HepG2 (cell line): ENCODE data around the gene INPP1. TPM values are rescaled to one million over a fixed set of nuclear protein-coding genes. Genes with fewer than 3 reads are reported as not detected.

Source experiments
- KLF11 ChIP-seq: IDR thresholded peaks from 2 replicates; pipeline ENCODE4 v1.6.1; 2016; ENCODE audit warnings: missing compliant biosample characterization
- NFKBIZ ChIP-seq: IDR thresholded peaks from 2 replicates; pipeline ENCODE4 v1.6.1; 2018; ENCODE audit warnings: missing genetic modification reagents, missing compliant biosample characterization
- PRMT3 ChIP-seq: sonication (generic); formaldehyde crosslinking; IDR thresholded peaks from 2 replicates; pipeline ENCODE4 v1.8.1; 2022; ENCODE audit warnings: low read depth, mild to moderate bottlenecking, moderate library complexity, missing genetic modification reagents, borderline replicate concordance
- ZNF263 ChIP-seq: sonication (generic); formaldehyde crosslinking; IDR thresholded peaks from 2 replicates; pipeline ENCODE4 v1.4.0; 2020; ENCODE audit warnings: missing genetic modification reagents
- ZNF33B ChIP-seq: sonication (generic); formaldehyde crosslinking; IDR thresholded peaks from 2 replicates; pipeline ENCODE4 v1.5.1; 2020; ENCODE audit warnings: mild to moderate bottlenecking, missing genetic modification reagents
- ZNF562 ChIP-seq: sonication (generic); formaldehyde crosslinking; IDR thresholded peaks from 2 replicates; pipeline ENCODE4 v1.8.0; 2022; ENCODE audit warnings: missing genetic modification reagents, borderline replicate concordance
- polyA plus RNA-seq, 8 experiments: library from polyadenylated mRNA; depleted of rRNA in 3 of 8; stranded (reverse) in 7 of 8; unstranded in 1 of 8; fragments of >200 nt; fragmentation: Illumina TruSeq in 4 of 8; extraction: Trizol in 4 of 8; gene quantifications; 2 replicates each; pipeline versions ENCODE4 v1.2.1 to v1.2.3, GENCODE V29; 2011 to 2016; ENCODE audit warnings: low read depth in 4 of 8, missing spikeins in 1 of 8, mixed read lengths in 1 of 8; ENCODE audit not compliant: insufficient read depth in 1 of 8
- total RNA-seq, 5 experiments: library from RNA; depleted of rRNA; stranded (reverse); fragments of >200 nt; fragmentation: Illumina TruSeq; extraction: Trizol; gene quantifications; 2 replicates each; pipeline ENCODE4 v1.2.3, GENCODE V29; 2016; ENCODE audit warnings: low read depth in 1 of 5
- TF ChIP-seq, protein P1 (sequence below): IDR thresholded peaks from 2 replicates; pipeline ENCODE4 v1.6.1; 2016; ENCODE audit warnings: missing biosample characterization, missing genetic modification reagents, low read depth
- TF ChIP-seq, protein P2 (sequence below): sonication (generic); formaldehyde crosslinking; IDR thresholded peaks from 2 replicates; pipeline ENCODE4 v1.5.0; 2020; ENCODE audit warnings: mild to moderate bottlenecking, missing genetic modification reagents, borderline replicate concordance
- TF ChIP-seq, protein P3 (sequence below), 2 experiments: fragments of 450-650 bp in 1 of 2; sonication (generic) in 1 of 2; formaldehyde crosslinking in 1 of 2; IDR thresholded peaks; 2 replicates each; pipeline versions ENCODE4 v1.6.1 to v1.8.0; 2016 to 2022; ENCODE audit warnings: antibody characterized with exemption in 1 of 2, mild to moderate bottlenecking in 1 of 2, missing genetic modification reagents in 1 of 2

The INPP1 gene
- total and polyA plus RNA-seq, 2 of the 13 experiments (the other 11 are each of a cell fraction or from before 2014, with no cell fraction given), result 10.0 to 13.3 TPM

GRCh38 chr2:190343536-190344275, at the start of gene INPP1 (continued):
- TF ChIP-seq ZNF562 (CRISPR knock-in tag) (peak; percentile 79; the same call in 1 of the 2 replicates), ZNF263 (CRISPR knock-in tag) (peak; percentile 99), KLF11 (CRISPR knock-in tag) (peak; percentile 73; the same call in 1 of the 2 replicates), NFKBIZ (CRISPR knock-in tag) (peak; percentile 38), PRMT3 (peak; percentile 93), ZNF33B (peak; percentile 79; the same call in 1 of the 2 replicates)
- TF ChIP-seq, protein P1, sequence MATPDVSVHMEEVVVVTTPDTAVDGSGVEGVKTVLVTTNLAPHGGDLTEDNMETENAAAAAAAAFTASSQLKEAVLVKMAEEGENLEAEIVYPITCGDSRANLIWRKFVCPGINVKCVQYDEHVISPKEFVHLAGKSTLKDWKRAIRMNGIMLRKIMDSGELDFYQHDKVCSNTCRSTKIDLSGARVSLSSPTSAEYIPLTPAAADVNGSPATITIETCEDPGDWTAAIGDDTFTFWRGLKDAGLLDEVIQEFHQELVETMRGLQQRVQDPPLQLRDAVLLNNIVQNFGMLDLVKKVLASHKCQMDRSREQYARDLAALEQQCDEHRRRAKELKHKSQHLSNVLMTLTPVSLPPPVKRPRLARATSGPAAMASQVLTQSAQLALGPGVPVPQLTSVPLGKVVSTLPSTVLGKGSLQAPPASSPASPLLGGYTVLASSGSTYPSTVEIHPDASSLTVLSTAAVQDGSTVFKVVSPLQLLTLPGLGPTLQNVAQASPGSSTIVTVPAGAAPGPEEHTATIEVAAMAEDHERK (CRISPR knock-in tag), result no peak
- TF ChIP-seq, protein P2, sequence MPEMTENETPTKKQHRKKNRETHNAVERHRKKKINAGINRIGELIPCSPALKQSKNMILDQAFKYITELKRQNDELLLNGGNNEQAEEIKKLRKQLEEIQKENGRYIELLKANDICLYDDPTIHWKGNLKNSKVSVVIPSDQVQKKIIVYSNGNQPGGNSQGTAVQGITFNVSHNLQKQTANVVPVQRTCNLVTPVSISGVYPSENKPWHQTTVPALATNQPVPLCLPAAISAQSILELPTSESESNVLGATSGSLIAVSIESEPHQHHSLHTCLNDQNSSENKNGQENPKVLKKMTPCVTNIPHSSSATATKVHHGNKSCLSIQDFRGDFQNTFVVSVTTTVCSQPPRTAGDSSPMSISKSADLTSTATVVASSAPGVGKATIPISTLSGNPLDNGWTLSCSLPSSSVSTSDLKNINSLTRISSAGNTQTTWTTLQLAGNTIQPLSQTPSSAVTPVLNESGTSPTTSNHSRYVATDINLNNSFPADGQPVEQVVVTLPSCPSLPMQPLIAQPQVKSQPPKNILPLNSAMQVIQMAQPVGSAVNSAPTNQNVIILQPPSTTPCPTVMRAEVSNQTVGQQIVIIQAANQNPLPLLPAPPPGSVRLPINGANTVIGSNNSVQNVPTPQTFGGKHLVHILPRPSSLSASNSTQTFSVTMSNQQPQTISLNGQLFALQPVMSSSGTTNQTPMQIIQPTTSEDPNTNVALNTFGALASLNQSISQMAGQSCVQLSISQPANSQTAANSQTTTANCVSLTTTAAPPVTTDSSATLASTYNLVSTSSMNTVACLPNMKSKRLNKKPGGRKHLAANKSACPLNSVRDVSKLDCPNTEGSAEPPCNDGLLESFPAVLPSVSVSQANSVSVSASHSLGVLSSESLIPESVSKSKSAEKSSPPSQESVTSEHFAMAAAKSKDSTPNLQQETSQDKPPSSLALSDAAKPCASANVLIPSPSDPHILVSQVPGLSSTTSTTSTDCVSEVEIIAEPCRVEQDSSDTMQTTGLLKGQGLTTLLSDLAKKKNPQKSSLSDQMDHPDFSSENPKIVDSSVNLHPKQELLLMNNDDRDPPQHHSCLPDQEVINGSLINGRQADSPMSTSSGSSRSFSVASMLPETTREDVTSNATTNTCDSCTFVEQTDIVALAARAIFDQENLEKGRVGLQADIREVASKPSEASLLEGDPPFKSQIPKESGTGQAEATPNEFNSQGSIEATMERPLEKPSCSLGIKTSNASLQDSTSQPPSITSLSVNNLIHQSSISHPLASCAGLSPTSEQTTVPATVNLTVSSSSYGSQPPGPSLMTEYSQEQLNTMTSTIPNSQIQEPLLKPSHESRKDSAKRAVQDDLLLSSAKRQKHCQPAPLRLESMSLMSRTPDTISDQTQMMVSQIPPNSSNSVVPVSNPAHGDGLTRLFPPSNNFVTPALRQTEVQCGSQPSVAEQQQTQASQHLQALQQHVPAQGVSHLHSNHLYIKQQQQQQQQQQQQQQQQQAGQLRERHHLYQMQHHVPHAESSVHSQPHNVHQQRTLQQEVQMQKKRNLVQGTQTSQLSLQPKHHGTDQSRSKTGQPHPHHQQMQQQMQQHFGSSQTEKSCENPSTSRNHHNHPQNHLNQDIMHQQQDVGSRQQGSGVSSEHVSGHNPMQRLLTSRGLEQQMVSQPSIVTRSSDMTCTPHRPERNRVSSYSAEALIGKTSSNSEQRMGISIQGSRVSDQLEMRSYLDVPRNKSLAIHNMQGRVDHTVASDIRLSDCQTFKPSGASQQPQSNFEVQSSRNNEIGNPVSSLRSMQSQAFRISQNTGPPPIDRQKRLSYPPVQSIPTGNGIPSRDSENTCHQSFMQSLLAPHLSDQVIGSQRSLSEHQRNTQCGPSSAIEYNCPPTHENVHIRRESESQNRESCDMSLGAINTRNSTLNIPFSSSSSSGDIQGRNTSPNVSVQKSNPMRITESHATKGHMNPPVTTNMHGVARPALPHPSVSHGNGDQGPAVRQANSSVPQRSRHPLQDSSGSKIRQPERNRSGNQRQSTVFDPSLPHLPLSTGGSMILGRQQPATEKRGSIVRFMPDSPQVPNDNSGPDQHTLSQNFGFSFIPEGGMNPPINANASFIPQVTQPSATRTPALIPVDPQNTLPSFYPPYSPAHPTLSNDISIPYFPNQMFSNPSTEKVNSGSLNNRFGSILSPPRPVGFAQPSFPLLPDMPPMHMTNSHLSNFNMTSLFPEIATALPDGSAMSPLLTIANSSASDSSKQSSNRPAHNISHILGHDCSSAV, result no peak
- TF ChIP-seq, protein P3, sequence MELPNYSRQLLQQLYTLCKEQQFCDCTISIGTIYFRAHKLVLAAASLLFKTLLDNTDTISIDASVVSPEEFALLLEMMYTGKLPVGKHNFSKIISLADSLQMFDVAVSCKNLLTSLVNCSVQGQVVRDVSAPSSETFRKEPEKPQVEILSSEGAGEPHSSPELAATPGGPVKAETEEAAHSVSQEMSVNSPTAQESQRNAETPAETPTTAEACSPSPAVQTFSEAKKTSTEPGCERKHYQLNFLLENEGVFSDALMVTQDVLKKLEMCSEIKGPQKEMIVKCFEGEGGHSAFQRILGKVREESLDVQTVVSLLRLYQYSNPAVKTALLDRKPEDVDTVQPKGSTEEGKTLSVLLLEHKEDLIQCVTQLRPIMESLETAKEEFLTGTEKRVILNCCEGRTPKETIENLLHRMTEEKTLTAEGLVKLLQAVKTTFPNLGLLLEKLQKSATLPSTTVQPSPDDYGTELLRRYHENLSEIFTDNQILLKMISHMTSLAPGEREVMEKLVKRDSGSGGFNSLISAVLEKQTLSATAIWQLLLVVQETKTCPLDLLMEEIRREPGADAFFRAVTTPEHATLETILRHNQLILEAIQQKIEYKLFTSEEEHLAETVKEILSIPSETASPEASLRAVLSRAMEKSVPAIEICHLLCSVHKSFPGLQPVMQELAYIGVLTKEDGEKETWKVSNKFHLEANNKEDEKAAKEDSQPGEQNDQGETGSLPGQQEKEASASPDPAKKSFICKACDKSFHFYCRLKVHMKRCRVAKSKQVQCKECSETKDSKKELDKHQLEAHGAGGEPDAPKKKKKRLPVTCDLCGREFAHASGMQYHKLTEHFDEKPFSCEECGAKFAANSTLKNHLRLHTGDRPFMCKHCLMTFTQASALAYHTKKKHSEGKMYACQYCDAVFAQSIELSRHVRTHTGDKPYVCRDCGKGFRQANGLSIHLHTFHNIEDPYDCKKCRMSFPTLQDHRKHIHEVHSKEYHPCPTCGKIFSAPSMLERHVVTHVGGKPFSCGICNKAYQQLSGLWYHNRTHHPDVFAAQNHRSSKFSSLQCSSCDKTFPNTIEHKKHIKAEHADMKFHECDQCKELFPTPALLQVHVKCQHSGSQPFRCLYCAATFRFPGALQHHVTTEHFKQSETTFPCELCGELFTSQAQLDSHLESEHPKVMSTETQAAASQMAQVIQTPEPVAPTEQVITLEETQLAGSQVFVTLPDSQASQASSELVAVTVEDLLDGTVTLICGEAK (IDR thresholded peaks at IDR 0.05), result no peak
- TF ChIP-seq, protein P3 (CRISPR knock-in tag; IDR thresholded peaks at IDR 0.05), result peak; percentile 81
